Body of pancreas (tissue), 4 donors: ENCODE data around the gene RNF166.

ENCODE experiments used
- CTCF ChIP-seq, 7 experiments: fragments of 450-650 bp in 4 of 7; fragments of 200-600 bp in 3 of 7; sonication (generic) in 3 of 7; IDR thresholded peaks; one replicate each; pipeline ENCODE4 v1.5.1; 2016 to 2019; ENCODE audit warnings: antibody characterized with exemption in 7 of 7
- POLR2A ChIP-seq, 3 donors: fragments of 450-650 bp; IDR thresholded peaks; one replicate each; pipeline ENCODE4 v1.6.1; 2016; ENCODE audit warnings: antibody characterized with exemption in 3 of 3, mild to moderate bottlenecking in 2 of 3

- TF ChIP-seq CTCF (IDR thresholded peaks at IDR 0.05) = no peak
- no peak for TF ChIP-seq POLR2A (IDR thresholded peaks at IDR 0.05)
These were observed 51.7 kb downstream of the RNF166 start for GRCh38 chr16:88654363-88655052.
